GM21576 (cell line): ENCODE data around the gene BICRA.
"Not testable (repeated sequence)": the region's sequence is repeated elsewhere in the genome, so short reads cannot be mapped to it uniquely, and the experiment has no call there.

Experiments
- ATAC-seq: cut with Tn5 transposase; IDR thresholded peaks from one replicate; pipeline ENCODE4 v1.9.1; 2021; ENCODE audit warnings: mild to moderate bottlenecking, moderate library complexity; ENCODE audit not compliant: unreplicated experiment

The BICRA gene

GRCh38 chr19:47707135-47707925 is 98.4 kb downstream of the BICRA start:
- peak; percentile 46 for ATAC-seq

- no peak for ATAC-seq
Observed at GRCh38 chr19:47711652-47712242, 102.8 kb downstream of the BICRA start.

- no peak for ATAC-seq
Observed at GRCh38 chr19:47713046-47714021, 104.4 kb downstream of the BICRA start, which contains the start of gene EHD2. TSS of gene EHD2 (plus strand) at chr19:47713422. CDS start at chr19:47716613, 3,191 bp downstream.

DNA sequence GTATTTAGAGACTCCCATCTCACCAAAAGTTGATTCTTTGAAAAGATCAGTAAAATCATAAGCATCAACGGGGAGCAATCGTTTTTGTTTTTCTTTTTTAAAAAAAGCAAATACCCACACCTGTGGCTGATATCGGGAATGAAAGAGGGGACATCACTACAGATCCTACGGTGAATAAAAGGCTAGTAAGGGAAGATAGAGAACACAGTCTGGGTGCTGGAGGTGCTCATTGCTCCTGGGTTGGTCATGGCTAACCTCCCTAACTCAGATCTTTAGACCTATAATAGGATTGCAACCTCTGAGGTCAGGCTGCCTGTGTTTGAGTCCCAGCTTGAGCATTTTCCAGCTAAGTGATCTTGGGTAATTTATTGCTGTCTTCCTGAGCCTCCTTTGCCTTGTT is 105.4 kb downstream of the BICRA start:
- ATAC-seq = no peak

DNA sequence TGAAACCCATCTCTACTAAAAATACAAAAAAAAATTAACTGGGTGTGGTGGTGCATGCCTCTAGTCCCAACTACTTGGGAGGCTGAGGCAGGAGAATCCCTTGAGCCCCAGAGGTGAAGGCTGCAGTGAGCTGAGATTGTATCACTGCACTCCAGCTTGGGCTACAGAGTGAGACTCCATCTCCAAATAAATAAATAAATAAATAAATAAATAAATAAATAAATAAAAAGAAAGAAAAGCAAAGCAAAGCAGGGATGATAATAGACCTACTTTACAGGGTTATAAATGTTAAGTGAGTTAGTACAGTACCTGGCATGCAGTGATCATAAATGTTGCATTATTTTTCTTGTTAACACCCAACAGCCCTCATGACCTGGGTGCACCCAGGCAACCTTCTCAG is 105.9 kb downstream of the BICRA start:
- ATAC-seq = not testable (repeated sequence)

- ATAC-seq = no peak
Observed at GRCh38 chr19:47716270-47716937, 107.5 kb downstream of the BICRA start.

DNA sequence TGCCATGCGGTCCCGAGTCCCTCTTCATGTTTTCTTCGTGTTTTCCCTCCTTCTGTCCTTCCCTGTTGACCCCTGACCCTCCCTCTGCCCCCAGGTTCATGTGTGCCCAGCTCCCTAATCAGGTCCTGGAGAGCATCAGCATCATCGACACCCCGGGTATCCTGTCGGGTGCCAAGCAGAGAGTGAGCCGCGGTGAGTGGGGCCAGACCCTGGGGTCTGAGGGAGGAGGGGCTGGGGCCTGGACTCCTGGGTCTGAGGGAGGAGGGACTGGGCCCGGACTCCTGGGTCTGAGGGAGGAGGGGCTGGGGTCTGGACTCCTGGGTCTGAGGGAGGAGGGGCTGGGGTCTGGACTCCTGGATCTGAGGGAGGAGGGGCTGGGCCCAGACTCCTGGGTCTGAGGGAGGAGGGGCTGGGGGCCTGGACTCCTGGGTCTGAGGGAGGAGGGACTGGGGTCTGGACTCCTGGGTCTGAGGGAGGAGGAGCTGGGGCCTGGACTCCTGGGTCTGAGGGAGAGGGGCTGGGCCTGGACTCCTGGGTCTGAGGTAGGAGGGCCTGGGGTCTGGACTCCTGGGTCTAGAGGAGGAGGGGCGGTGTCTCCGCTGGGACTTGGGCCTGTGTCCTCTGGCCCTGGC is 109.6 kb downstream of the BICRA start:
- not testable (repeated sequence) for ATAC-seq

DNA sequence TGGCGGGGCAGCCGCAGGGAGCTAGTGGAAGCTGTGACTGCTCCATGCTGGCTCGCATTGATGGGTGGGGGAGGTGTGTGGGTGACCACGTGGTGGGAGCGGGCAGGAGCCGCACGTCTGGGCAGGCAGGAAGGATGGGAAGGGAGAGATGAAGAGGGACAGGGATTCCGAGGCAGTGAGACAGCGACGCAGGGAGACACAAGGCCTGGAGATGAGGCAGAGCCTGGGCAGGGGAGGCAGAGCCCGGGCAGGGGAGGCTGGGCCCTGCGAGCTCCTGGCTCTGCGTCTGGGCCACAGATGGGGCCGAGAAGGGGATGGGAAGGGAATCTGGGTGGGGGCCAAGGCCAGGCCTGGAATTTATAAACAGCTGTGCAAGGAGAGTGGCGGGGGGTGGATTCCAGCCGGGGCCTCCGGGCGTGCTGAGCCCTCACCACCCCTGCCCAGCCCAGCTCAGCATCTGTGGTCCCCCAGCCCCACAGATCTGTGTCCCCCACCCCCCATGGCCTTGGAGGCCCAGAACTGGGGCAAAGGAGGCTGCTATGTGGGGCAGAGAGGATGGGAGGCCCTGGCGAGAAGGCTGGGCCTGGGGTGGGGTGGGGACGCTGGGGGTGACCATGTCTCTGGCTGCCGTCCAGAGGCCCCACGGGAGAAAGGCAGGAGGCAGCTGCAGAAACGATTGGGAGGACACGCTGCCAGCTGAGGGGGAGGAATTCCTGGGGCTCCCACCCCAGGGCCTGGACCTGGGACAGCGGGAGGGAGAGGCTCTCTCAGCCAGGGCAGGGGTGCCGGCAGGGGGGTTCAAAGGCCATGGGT is 110.3 kb downstream of the BICRA start:
- ATAC-seq = no peak

DNA sequence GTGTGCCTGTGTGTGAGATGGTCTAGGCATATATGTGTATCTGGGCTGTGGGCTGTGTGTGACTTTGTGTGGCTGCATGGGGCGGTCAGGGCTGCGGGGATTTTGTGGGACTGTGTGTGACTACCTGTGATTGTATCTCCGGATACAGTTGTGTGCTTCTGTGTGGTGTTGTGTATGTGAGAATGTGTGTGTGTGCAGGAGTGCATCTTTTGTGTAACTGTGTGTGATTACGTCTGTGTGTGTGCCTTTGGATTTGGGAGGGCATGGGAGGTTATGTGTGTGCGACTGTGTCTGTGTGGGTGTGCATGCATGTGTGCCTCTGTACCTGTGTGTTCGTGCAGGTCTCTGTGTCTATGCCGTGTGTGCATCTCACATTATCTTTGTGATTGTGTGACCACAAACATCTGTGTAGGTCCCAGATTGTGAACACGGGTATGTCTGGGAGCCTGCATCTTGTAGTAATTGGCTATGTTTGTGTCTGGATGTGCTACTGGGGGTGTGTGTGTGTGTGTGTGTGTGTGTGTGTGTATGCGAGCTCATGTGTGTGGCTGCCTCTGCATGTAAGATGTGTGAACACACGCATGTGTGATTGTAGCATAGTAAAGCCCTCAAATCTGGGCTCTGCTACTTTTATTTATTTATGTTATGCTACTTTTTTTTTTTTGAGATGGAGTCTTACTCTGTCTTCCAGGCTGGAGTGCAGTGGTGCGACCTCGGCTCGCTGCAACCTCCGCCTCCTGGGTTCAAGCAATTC is 111.9 kb downstream of the BICRA start:
- no peak for ATAC-seq

DNA sequence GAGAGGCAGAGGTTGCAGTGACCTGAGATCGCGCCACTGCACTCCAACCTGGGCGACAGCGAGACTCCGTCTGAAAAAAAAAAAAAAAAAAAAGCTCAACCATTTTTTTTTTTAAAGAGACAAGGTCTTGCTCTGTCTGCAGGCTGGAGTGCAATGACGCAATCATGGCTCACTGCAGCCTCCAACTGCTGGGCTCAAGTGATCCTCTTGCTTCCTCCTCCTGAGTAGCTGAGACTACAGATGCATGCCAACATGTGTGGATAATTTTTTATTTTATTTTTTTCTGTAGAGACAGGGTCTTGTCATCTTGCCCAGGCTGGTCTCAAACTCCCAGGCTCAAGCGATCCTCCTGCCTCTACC is 114.6 kb downstream of the BICRA start:
- ATAC-seq = no peak

DNA sequence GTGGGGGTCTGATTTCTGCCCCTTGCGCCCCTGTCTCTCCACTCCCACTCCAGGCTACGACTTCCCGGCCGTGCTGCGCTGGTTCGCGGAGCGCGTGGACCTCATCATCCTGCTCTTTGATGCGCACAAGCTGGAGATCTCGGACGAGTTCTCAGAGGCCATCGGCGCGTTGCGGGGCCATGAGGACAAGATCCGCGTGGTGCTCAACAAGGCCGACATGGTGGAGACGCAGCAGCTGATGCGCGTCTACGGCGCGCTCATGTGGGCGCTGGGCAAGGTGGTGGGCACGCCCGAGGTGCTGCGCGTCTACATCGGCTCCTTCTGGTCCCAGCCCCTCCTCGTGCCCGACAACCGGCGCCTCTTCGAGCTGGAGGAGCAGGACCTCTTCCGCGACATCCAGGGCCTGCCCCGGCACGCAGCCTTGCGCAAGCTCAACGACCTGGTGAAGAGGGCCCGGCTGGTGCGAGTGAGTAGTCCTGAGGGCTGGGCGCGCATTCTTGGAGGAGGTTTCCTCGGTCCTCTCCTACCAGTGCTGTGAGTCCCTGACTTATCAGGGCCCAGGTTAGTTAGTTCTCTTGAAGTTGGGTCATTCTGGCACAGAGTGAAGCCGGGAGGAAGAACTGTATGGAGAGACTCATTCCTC is 116.9 kb downstream of the BICRA start:
- ATAC-seq = no peak

GRCh38 chr19:47726467-47726866 is 117.5 kb downstream of the BICRA start:
- ATAC-seq = no peak

DNA sequence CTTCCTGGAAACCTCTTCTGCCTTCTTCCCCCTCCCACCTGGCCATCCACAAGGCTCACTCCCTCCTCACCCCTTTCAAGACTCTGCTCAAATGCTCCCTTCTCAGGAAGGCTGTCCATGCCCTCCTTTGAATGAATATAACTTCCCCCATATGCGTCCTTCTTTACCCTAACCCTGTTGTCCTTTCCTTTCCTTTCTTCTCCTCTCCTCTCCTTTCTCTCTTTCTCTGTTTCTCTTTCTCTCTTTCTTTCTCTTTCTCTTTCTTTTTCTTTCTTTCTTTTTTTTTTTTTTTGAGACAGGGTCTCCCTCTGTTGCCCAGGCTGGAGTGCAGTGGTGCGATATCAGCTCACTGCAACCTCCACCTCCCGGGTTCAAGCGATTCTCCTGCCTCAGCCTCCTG is 119.4 kb downstream of the BICRA start:
- not testable (repeated sequence) for ATAC-seq

DNA sequence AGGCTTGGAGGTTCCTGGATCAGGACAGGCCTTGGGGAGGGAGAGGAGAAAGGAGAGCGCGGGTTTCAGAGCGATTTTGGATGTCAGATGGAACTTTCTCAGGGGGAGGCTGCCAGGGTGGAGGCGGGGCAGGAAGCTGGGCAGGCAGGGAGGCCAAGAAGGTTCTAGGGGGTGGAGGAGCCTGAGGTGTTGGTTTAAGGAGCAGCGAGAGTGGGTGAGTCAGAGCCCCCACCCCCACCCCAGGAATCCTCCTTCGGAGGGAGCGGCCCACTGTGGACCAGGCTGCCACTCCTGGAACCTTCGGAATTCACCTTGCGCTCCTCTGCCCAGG is 120.5 kb downstream of the BICRA start:
- no peak for ATAC-seq

DNA sequence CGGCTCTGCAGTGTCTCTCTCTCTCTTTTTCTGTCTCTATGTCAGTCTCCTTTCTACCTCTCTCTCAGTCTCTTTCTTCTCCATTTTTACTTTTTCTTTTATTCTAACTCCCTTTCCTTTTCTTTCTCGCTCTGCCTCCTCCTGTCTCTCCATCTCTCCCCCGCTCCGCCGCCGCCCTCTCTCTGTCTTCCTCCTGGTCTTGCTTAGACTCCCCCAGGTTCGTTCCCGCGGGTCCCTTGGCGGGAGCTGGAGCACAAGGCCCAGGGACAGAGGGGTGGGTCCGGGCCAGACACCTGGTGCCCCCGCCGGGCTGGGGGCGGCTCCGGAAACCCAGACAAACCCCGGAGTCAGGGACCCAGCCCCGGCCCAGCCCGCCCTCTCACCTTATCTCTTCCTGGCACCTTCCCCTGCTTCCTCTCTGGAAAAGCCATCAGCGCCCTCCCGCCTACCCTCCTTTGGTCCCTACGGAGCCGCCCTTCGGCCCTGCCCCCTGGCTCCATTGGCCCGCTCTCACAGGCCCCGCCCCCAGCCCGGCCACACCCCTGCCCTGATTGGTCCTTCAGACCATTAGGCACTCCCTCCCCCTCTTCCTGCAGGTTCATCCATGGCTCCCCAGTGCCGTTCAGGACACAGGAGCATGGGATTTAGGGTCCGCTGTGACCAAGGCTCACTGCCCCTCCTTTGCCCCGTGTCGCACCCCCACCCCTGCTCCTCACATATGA is 121.0 kb downstream of the BICRA start:
- ATAC-seq = no peak

- no peak for ATAC-seq
Observed at GRCh38 chr19:47730521-47730889, 121.6 kb downstream of the BICRA start.

GRCh38 chr19:47730910-47731309 is 122.0 kb downstream of the BICRA start:
- no peak for ATAC-seq

- ATAC-seq = no peak
Observed at GRCh38 chr19:47735131-47735530, 126.2 kb downstream of the BICRA start.
